Kidney epithelial cell (primary cell): ENCODE data around the gene VGLL4. TPM values are rescaled to one million over a fixed set of nuclear protein-coding genes. Genes with fewer than 3 reads are reported as not detected.

Experiments
- DNase-seq: peaks from one replicate; pipeline ENCODE4 v3.0.0-alpha.2; 2010; ENCODE audit warnings: low read depth
- H3K27me3 ChIP-seq: 2 replicates; pipeline ENCODE4 v1.6.0; 2011; ENCODE audit warnings: low read length; ENCODE audit not compliant: control insufficient read depth, insufficient read depth
- H3K36me3 ChIP-seq: 2 replicates; pipeline ENCODE4 v1.5.1; 2011; ENCODE audit warnings: low read length; ENCODE audit not compliant: control insufficient read depth, insufficient read depth
- H3K4me3 ChIP-seq: 2 replicates; pipeline ENCODE4 v1.5.1; 2011; ENCODE audit warnings: low read depth, mild to moderate bottlenecking, control low read depth, low read length
- total RNA-seq: library from RNA; depleted of rRNA; stranded (reverse); fragments of >200 nt; gene quantifications from 2 replicates; pipeline ENCODE4 v1.2.3, GENCODE V29; 2015
- TF ChIP-seq, protein P1 (sequence below): IDR thresholded peaks from 2 replicates; pipeline ENCODE4 v1.5.1; 2011; ENCODE audit warnings: mild to moderate bottlenecking, moderate library complexity, low read length, control low read depth, inconsistent platforms; ENCODE audit not compliant: insufficient read depth, poor library complexity, severe bottlenecking

Gene VGLL4
- total RNA-seq, 1 donor from 2014 or later: 96.3 TPM

DNA sequence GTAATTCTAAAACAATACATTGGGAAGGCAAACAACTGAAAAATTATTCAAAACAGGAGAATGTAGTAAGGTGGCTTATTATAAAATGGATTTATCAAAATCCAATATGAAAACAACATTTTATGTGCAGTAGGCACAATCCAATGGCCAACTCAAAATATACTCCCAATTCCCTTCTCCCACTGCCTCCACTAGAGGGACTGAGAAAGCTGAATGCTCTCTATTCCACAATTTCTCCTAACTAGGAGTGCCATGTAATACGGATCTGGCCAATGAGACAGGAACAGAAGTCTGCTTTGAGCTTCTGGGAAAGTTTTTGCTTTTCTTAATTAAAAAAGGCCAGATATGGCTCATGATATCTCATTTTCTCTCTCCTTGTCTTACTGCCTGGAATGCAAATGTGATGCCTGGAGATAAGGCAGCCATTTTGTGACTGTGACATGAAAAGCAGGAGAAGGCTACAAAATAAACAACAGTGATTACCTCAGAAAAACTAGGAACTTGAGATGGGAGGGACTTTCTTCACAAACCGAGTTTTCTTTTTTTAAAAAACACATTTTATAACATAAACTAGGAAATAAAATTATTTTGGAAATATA is 18.8 kb upstream of the VGLL4 start:
- H3K27me3 ChIP-seq: no peaks in the 10 kb centered on the region
- DNase-seq: no peak
- no peaks in the 10 kb centered on the region for H3K36me3 ChIP-seq
- H3K4me3 ChIP-seq: no peak overlapping the region
- TF ChIP-seq, protein P1, sequence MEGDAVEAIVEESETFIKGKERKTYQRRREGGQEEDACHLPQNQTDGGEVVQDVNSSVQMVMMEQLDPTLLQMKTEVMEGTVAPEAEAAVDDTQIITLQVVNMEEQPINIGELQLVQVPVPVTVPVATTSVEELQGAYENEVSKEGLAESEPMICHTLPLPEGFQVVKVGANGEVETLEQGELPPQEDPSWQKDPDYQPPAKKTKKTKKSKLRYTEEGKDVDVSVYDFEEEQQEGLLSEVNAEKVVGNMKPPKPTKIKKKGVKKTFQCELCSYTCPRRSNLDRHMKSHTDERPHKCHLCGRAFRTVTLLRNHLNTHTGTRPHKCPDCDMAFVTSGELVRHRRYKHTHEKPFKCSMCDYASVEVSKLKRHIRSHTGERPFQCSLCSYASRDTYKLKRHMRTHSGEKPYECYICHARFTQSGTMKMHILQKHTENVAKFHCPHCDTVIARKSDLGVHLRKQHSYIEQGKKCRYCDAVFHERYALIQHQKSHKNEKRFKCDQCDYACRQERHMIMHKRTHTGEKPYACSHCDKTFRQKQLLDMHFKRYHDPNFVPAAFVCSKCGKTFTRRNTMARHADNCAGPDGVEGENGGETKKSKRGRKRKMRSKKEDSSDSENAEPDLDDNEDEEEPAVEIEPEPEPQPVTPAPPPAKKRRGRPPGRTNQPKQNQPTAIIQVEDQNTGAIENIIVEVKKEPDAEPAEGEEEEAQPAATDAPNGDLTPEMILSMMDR: peak; percentile 15

GRCh38 chr3:11661827-11662226 is 18.1 kb upstream of the VGLL4 start:
- H3K36me3 ChIP-seq: no peaks in the 10 kb centered on the region
- H3K4me3 ChIP-seq: no peak overlapping the region
- DNase-seq: no peak
- no peaks in the 10 kb centered on the region for H3K27me3 ChIP-seq
- TF ChIP-seq, protein P1: no peak

GRCh38 chr3:11661052-11661656 is 17.4 kb upstream of the VGLL4 start:
- no peaks in the 10 kb centered on the region for H3K27me3 ChIP-seq
- no peak overlapping the region for H3K4me3 ChIP-seq
- no peaks in the 10 kb centered on the region for H3K36me3 ChIP-seq
- TF ChIP-seq, protein P1: no peak
- no peak for DNase-seq

GRCh38 chr3:11660242-11660641 is 16.5 kb upstream of the VGLL4 start:
- no peak for DNase-seq

DNA sequence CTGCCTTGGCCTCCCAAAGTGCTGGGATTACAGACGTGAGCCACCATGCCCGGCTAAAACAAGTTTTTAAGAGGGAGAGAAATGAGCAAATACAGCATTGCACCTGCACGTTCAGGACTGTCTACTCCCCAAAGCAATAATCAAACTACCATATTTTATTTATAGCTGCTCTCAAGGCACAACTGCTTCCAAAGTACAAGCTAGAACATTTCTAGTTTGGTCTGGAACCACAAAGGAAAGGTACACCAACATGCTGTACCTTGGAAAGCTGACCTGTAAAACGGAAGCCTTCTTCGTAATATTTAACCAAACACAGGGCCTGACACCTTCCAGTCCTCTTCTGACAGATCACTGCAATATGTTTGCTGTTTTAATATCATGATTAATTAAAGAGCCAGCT is 14.5 kb upstream of the VGLL4 start:
- H3K4me3 ChIP-seq: no peak overlapping the region
- TF ChIP-seq, protein P1: no peak
- no peaks in the 10 kb centered on the region for H3K36me3 ChIP-seq
- H3K27me3 ChIP-seq: no peaks in the 10 kb centered on the region
- DNase-seq: no peak

More at GRCh38 chr3:11660242-11660641, 16.5 kb upstream of the VGLL4 start:
- TF ChIP-seq, protein P1: no peak
- no peak overlapping the region for H3K4me3 ChIP-seq
- H3K27me3 ChIP-seq: no peaks in the 10 kb centered on the region
- no peaks in the 10 kb centered on the region for H3K36me3 ChIP-seq
